Left hindlimb (tissue), 1 donor: Measurements from ENCODE around the gene TOLLIP.
A peak's percentile ranks its signal among the peaks of the same experiment; 100 is the strongest.

Source experiments
- DNase-seq: peaks from one replicate; pipeline ENCODE4 v3.0.0-alpha.2; 2018

TOLLIP gene

DNA sequence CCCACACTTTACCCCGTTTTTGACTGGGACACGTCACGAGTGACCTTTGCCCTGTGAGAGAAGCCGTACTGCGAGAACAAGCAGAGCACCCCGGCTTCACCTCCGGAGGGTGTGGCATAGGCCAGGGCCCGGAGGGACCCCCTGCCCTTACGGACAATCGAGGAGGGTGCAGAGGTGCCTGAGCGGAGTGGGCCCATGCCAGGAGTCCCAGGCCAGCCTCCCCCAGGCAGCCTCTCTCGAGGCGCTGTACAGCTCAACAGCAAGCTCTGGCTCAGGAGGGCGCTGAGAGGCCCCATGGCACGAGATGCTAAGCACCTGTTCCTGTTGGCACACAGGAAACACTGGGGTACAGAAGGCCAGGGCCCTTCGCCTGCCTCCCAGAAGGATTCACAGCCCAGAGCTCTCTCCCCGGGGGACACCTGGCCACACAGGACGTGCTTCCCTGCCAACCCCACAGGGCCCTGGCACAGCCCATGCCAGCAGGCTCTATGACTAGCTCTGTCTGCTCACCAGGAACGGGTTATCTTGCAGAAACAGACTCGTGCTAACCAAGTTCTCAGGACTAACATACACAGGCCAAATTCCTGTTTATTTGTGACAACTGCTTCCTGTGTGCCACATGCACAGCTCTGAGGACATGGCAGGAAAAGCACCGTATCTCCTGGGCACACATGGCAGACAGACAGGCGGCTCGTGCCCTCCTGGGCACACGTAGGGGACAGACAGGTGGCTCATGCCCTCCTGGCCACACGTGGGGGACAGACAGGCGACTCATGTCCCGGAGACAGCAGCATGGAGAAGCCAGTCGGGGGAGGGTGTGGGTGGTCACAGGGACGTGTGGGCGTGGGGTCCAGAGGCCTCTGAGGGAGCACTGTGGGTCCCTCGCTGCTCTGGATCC lies 11.6 kb downstream of the TOLLIP start:
- DNase-seq = peak; percentile 23

- DNase-seq = peak; percentile 15
Measured at GRCh38 chr11:1297011-1297575, 12.3 kb downstream of the TOLLIP start.

DNA sequence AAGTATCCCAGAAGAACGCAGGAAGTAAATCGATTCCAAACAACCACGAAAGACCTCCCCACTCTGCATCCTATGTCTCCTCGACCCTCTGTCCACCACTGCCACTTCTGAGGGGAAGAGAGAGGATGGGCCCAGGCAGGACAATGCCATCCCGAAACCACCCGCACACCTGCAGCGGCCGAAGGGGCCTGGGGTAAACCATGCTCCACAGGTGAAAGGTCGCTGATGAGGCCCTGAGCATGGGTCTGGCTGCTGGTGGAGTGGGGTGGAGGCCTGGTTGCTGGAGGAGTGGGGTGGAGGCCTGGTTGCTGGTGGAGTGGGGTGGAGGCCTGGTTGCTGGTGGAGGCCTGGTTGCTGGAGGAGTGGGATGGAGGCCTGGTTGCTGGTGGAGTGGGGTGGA lies 13.1 kb downstream of the TOLLIP start:
- no peak for DNase-seq

DNA sequence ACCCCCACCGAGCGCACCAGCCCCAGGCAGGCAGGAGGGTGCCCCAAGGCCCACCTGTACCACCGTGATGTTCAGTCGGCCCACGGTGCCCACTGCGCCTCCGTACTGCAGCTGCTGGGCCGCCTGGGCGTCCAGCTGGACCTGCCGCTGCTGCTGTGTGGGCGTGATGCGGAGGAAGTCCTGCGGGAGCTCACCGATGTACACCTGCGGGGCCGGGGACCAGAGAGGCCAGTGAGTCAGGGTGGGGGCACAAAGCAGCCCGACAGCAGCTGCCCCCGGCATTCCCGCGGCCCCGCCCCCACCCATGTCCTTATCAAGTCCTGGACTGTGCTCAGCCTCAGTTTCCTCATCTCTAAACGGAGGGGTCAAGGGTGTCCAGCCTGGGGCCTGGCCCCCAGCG lies 13.8 kb downstream of the TOLLIP start:
- peak; percentile 12 for DNase-seq

DNA sequence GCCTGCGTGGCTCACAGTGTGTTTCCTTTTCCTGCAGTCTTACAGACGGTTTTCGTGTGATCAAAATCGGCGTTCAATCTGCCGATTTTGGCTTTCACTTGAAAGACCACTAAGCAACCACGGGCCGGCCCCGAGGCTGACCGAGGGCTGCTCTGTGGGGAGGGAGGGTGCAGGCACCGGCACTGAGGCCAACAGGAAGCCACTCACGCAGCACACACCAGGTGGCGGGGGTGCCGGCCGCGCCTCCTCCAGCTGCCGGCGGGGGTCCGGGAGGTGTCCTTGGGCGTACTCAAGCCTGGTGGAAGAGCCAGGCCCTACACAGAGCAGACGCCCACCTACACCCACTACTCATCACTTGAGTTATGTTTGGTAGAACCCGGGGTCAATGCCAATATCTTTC lies 14.3 kb downstream of the TOLLIP start:
- no peak for DNase-seq

DNA sequence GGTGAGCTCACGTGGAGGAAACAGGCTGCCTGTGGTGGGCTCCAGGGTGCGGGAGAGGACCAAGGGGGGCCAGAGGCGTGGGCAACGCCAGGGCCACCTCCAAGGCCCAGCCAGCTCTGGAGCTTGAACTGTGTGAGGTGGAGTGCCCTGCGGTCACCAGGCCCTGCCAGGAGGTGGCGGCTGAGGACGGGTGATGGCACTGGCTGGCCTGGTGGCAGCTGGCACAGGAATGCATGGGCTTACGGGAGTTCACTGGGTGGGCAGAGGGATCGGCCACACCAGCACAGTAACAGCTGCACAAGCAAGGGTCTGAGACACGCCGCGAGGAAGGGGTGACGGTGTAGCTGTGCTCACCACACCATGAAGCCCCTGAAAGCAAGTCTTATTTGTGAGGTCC lies 15.8 kb downstream of the TOLLIP start:
- peak; percentile 26 for DNase-seq

DNA sequence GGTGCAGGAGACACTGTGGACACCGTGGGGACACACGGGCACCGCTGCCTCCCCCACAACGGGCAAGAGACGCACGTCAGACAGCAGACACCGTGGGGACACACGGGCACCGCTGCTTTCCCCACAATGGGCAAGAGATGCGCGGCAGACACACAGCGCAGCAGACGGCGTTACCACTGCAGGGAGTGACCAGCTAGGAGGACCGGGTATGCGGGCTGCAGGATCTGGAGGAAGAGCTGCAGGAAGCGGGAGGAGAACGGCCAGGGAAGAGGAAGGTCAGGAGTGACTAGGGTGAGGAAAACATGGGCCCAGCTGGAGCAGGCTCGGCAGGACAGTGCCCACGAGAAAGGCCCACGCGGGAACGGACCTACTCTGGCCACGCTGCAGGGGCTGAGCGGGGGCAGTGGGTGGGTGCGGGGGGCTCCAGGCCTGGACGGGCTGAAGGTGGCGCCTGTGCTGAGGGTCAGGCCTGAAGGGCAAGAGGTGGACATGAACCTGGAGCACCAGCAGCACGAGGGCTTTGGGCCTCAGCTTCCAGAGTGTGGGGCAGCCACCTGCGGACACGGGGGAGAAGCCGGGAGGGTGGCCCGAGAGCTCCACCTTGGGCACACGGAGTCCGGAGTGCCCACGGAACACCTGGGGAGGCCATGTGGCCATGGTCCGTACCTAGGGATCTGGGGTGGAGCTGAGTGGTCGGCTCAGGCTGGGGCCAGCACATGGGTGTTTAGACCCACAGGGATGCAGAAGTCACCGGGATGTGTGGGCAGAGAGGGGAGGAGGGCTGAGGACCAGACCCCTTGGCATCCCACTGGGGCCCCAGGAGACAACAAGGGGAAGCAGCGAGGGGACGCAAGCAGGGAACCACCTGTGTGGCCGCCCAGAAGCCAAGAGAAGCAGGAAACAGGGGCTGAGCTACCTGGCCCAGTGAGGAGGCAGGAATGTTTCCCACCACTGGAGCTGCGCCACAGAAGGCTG lies 16.5 kb downstream of the TOLLIP start:
- DNase-seq = peak; percentile 20

DNA sequence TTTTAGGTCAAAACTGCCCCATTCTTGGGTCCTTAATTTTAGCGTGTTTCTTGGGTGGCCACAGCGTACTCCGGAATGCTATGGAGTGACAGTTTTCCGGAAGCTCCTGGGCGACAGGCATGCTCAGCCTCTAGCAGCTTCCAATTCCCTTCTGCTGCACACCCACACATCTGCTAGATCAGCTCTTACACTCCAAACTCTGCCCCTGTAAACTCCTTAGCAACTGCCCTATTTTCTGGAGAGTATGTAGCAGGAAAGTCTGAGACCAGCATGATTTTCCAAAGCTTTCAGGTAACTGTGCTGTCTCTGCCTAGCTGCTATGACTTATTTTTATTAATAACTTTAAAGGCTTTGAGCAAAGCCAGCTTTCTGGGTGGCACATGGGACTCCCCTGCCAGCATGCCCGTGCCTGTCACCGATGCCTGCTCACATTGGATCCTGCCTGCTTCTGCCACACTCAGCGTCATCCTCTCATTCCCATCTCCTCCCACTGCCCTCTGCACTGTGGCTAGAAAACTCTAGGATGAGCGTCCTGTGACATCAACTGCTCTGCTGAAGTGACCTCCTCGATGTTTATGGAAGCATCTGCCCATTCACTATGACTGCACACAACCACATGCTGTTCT lies 17.3 kb downstream of the TOLLIP start:
- peak; percentile 2 for DNase-seq

- DNase-seq = peak; percentile 13
Measured at GRCh38 chr11:1291295-1292017, 18.0 kb downstream of the TOLLIP start.

- DNase-seq = peak; percentile 16
Measured at GRCh38 chr11:1290052-1291040, 19.1 kb downstream of the TOLLIP start.

DNA sequence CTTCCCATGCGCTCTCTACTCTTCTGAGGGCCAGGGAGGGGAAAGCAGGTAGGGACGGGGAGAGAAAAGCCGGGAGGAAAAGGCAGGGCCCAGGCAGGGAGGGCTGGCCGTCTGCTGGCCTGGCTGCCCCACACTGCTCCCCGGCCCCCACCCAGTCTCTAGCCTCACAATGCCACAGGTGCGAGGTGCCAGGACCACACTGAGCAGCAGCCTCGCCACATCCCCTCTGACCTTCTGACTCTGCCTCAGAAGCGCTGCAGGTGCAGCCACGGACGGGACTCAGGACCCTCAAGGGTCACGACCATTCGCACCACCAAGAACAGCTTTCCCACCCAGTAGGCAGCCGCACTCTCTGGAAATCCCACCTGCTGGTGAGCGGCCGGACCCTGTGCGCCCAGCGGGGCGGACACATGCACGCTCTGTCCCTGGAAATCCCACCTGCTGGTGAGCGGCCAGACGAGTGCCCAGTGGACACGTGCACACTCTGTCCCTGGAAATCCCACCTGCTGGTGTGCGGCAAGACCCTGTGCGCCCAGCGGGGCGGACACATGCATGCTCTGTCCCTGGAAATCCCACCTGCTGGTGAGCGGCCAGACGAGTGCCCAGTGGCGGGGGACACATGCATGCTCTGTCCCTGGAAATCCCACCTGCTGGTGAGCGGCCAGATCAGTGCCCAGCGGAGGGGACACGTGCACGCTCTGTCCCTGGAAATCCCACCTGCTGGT lies 20.1 kb downstream of the TOLLIP start:
- peak; percentile 9 for DNase-seq

DNA sequence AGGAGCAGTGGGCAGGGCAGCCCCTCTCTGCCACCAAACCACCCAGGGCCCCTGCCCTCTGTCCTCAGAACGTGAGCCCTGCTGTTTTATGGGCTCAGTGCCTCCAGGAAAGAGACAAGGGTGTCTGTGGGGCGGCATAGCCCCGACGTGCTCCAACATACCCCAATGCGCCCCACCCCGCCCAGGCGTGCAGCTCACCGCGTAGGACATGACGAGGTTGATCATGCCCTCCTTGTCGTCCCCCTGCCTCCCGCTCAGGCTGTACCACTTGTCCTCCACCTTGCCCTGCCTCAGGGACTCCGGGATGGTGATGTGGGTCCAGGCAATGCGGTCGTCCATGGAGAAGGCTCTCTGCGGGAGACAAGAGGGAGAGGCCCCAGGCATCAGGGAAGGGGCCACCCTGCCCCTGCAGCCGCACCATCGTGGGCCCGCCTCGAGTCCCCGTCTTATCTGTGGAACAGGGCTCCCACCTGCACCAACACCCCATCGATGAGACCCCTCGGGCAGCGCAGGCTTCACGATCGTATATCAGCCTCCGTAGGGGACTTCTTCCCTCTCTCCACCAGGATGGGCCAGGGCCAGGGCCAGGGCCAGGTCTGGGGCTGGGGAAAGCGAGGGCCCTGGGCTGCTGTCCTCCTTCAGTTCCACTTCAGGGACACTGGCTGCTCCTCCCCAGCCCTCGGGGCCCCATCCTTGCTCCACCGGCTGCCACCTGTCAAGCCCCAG lies 20.8 kb downstream of the TOLLIP start:
- peak; percentile 7 for DNase-seq

DNA sequence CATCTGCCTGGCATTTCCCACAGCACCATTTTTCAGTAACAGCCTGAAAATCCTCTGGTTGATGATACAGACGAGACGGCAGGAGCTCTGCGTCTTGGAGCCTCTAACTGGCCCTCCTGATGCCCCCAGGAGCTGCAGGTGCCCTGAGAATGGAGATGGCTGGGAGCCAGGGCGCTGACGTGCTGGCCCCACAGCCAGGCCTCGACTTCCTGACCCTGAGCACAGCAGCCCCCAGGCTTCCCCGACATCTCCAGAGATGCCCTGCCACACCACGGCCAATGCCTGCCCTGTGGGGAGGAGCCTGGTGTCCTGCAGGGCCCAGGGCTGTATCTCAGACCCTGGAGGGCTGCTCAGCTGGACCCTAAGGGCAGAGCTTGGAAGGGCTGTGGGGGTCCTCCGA lies 21.5 kb downstream of the TOLLIP start:
- peak; percentile 14 for DNase-seq

GRCh38 chr11:1285876-1286275 lies 23.6 kb downstream of the TOLLIP start:
- DNase-seq = no peak

DNA sequence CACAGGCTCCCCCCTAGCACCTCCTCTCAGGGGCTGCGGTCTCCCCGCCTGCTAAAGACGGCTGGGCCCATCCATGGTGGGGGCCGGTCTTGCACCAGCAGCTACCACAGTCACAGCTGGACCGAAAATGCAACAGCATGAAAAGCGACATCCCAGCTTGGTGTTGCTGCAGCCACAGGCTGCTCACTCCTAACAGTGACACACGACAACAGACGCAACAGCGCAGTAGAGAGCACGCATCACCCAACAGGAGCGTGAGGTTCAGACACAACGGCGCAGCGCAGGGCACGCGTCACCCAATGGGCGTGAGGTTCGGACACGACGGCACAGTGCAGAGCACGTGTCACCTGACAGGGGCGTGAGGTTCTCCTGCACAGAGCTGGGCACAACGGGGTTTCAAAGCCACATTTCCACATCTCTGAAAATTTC lies 24.1 kb downstream of the TOLLIP start:
- DNase-seq = no peak

GRCh38 chr11:1283906-1284305 lies 25.5 kb downstream of the TOLLIP start:
- DNase-seq = no peak

DNA sequence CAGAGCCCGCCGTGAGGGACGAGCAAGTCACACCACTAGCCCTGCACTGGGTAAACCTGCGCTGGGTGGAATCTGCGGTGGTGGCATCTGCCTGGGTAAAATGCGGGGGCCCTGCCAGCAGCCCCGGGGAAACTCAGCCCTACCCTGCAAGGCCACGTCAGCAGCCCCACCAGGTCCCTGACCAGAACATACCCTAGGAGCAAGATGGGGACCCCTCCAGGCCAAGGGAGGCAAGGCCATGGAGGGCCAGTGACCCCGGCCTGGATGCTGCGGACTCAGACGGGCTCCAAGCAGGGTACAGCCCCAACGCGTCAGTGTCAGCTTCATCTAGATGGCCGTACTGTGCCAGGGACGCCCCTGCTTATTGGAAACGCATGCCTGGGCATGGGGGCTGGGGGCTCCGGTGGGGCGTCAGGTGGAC lies 26.3 kb downstream of the TOLLIP start:
- no peak for DNase-seq

GRCh38 chr11:1281974-1282365 lies 27.5 kb downstream of the TOLLIP start:
- no peak for DNase-seq

GRCh38 chr11:1281326-1281973 lies 28.0 kb downstream of the TOLLIP start:
- no peak for DNase-seq
